H7 (cell line): ENCODE results near the gene TMEM145. TPM values are rescaled to one million over a fixed set of nuclear protein-coding genes. Genes with fewer than 3 reads are reported as not detected.
"Not testable (repeated sequence)": the region's sequence is repeated elsewhere in the genome, so short reads cannot be mapped to it uniquely, and the experiment has no call there.

Source experiments
- DNase-seq: peaks from one replicate; pipeline ENCODE4 v3.0.0; 2012
- H3K27me3 ChIP-seq: 2 replicates; pipeline ENCODE4 v1.6.0; 2011; ENCODE audit warnings: mild to moderate bottlenecking, low read length; ENCODE audit not compliant: control insufficient read depth, insufficient read depth
- H3K36me3 ChIP-seq: replicated peaks from 2 replicates; pipeline ENCODE4 v1.5.1; 2011; ENCODE audit warnings: low read length; ENCODE audit not compliant: control insufficient read depth, insufficient read depth
- H3K4me3 ChIP-seq: 2 replicates; pipeline ENCODE4 v1.5.1; 2011; ENCODE audit warnings: low read depth, mild to moderate bottlenecking, control low read depth, low read length, moderate library complexity; ENCODE audit not compliant: insufficient read depth
- total RNA-seq: library from RNA; depleted of rRNA; stranded (reverse); fragments of >200 nt; shearing (Covaris generic); gene quantifications from 2 replicates; pipeline ENCODE4 v1.2.3, GENCODE V29; 2014

Gene TMEM145
- total RNA-seq, 1 experiment from 2014 or later = 0.38 TPM

- no peaks in the 10 kb centered on the region for H3K36me3 ChIP-seq
Observed at GRCh38 chr19:42325896-42326771, 13.0 kb downstream of the TMEM145 start.

GRCh38 chr19:42326969-42327368 lies 13.9 kb downstream of the TMEM145 start:
- Histone ChIP-seq H3K4me3 (no peak overlapping the region), H3K27me3 (peaks cover 24% of the 10 kb centered on the region), H3K36me3 (no peaks in the 10 kb centered on the region)
- DNase-seq = no peak

More at GRCh38 chr19:42325896-42326771, 13.0 kb downstream of the TMEM145 start:
- DNase-seq = peak; percentile 81
- Histone ChIP-seq H3K4me3 (peak overlapping the region; percentile 86), H3K27me3 (peaks cover 28% of the 10 kb centered on the region)

- Histone ChIP-seq H3K27me3 (peaks cover 20% of the 10 kb centered on the region), H3K36me3 (no peaks in the 10 kb centered on the region), H3K4me3 (no peak overlapping the region)
- no peak for DNase-seq
Observed at GRCh38 chr19:42327381-42327780, 14.3 kb downstream of the TMEM145 start.

GRCh38 chr19:42328106-42328505 lies 15.0 kb downstream of the TMEM145 start:
- no peak for DNase-seq
- H3K36me3 ChIP-seq = no peaks in the 10 kb centered on the region
- H3K27me3 ChIP-seq = peaks cover 18% of the 10 kb centered on the region
- H3K4me3 ChIP-seq = no peak overlapping the region

- Histone ChIP-seq H3K36me3 (no peaks in the 10 kb centered on the region), H3K4me3 (no peak overlapping the region), H3K27me3 (peaks cover 10% of the 10 kb centered on the region)
- no peak for DNase-seq
Observed at GRCh38 chr19:42328854-42329253, 15.7 kb downstream of the TMEM145 start.

GRCh38 chr19:42330241-42330711 lies 17.2 kb downstream of the TMEM145 start:
- no peak for DNase-seq
- no peaks in the 10 kb centered on the region for H3K27me3 ChIP-seq
- H3K36me3 ChIP-seq = no peaks in the 10 kb centered on the region
- no peak overlapping the region for H3K4me3 ChIP-seq

GRCh38 chr19:42331333-42331732 lies 18.2 kb downstream of the TMEM145 start:
- not testable (repeated sequence) for H3K4me3 ChIP-seq, DNase-seq, H3K36me3 ChIP-seq, H3K27me3 ChIP-seq

- no peaks in the 10 kb centered on the region for H3K27me3 ChIP-seq
- DNase-seq = no peak
Observed at GRCh38 chr19:42332059-42332458, 18.9 kb downstream of the TMEM145 start.

GRCh38 chr19:42333018-42333417 lies 19.9 kb downstream of the TMEM145 start:
- no peaks in the 10 kb centered on the region for H3K36me3 ChIP-seq
- H3K27me3 ChIP-seq = no peaks in the 10 kb centered on the region
- DNase-seq = no peak
- no peak overlapping the region for H3K4me3 ChIP-seq

More at GRCh38 chr19:42332059-42332458, 18.9 kb downstream of the TMEM145 start:
- no peak overlapping the region for H3K4me3 ChIP-seq
- H3K36me3 ChIP-seq = no peaks in the 10 kb centered on the region

- DNase-seq = no peak
- no peak overlapping the region for H3K4me3 ChIP-seq
- H3K27me3 ChIP-seq = no peaks in the 10 kb centered on the region
- H3K36me3 ChIP-seq = no peaks in the 10 kb centered on the region
Observed at GRCh38 chr19:42333975-42334696, 21.0 kb downstream of the TMEM145 start.

GRCh38 chr19:42334697-42335373 lies 21.7 kb downstream of the TMEM145 start:
- Histone ChIP-seq H3K27me3 (no peaks in the 10 kb centered on the region), H3K4me3 (no peak overlapping the region), H3K36me3 (no peaks in the 10 kb centered on the region)
- DNase-seq = no peak

- H3K4me3 ChIP-seq = no peak overlapping the region
- no peaks in the 10 kb centered on the region for H3K27me3 ChIP-seq
- peak; percentile 46 for DNase-seq
- H3K36me3 ChIP-seq = no peaks in the 10 kb centered on the region
Observed at GRCh38 chr19:42335374-42335936, 22.3 kb downstream of the TMEM145 start.

- no peaks in the 10 kb centered on the region for H3K36me3 ChIP-seq
- H3K27me3 ChIP-seq = no peaks in the 10 kb centered on the region
- H3K4me3 ChIP-seq = no peak overlapping the region
- DNase-seq = no peak
Observed at GRCh38 chr19:42335971-42336370, 22.9 kb downstream of the TMEM145 start.

- H3K4me3 ChIP-seq, H3K36me3 ChIP-seq, H3K27me3 ChIP-seq, DNase-seq: not testable (repeated sequence)
Observed at GRCh38 chr19:42339126-42339860, 26.2 kb downstream of the TMEM145 start.
